ENCODE data around the gene TPGS1. TPM values are rescaled to one million over a fixed set of nuclear protein-coding genes. Genes with fewer than 3 reads are reported as not detected.

The TPGS1 gene
- total and polyA plus RNA-seq, 4 donors, result 17.4 to 33.0 (median 19.7) TPM

DNA sequence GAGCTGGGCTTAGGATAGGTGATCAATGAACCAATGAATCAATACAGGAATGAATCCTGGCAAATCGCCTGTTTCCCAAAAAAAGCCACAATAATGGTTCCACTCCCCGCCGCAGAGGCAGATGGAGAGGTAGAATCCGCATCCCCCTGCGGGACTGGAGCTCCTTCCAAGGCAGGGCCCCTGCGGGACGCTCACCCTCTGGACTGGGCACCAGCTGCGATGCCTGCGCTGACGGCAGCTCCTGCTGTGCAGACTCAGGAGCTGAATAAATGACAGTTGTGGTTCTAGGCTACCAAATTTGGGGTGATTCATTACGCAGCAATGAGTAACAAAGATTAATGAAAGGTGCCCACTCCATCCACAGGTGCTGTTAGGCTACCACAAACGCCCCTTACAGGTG lies 15.4 kb downstream of the TPGS1 start:
- H3K36me3 ChIP-seq (ENCODE audit: control insufficient read depth in 1 of 2, insufficient read depth in 2 of 2, low read length in 1 of 2), result no peaks in the 10 kb centered on the region
- H3K27me3 ChIP-seq (ENCODE audit: control insufficient read depth in 1 of 2, insufficient read depth in 2 of 2, low read length in 1 of 2), result no peaks in the 10 kb centered on the region
- no peaks in the 10 kb centered on the region for H3K9me3 ChIP-seq (ENCODE audit: control insufficient read depth, low read length)
- intact Hi-C loops (cut with DNase I), result no loop called here
- WGBS, 2 donors, result 95% methylated on average over 12 of the region's 12 CpGs
- H3K27ac ChIP-seq (ENCODE audit: low read depth in 1 of 2, low read length in 2 of 2), result no peak overlapping the region
- ATAC-seq (ENCODE audit: low FRiP score) (no peak), DNase-seq (no peak)
- no peaks in the 10 kb centered on the region for H3K4me1 ChIP-seq (ENCODE audit: control insufficient read depth in 1 of 2, insufficient read depth in 2 of 2, low read length in 2 of 2)
- no peak overlapping the region for H3K4me3 ChIP-seq (ENCODE audit: low read length in 2 of 2)

DNA sequence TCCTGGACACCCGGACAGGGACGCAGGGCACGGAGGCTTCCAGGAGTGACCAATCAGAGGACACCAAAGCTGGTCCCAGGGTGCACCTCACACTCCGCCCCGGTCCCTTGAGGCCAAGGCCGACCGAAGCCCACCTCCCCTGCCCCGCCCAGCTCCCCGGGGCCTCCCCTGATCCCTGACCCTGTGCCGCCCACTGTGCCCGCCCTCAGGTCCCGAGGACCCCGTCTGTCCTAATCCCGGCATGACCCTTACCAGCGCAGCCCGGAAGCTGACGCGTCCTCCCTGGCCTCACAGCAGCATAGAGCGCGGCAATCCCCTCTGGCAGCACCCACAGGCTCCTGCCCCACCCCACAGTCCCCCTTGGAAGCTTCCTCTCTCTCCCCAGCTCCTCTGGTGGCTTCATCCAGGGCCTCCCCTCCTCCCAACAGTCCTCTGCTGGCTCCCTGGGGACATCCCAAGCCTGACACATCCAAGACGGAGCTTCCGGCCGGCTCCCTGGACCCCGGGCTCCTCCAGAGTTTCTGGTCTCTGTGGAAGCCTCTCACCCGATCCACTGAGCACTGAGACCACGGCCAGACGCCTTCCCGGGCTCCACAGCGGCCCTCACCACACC lies 16.9 kb downstream of the TPGS1 start:
- ATAC-seq (ENCODE audit: low FRiP score) (peak; percentile 19), DNase-seq (no peak)
- H3K27me3 ChIP-seq (ENCODE audit: control insufficient read depth in 1 of 2, insufficient read depth in 2 of 2, low read length in 1 of 2), result no peaks in the 10 kb centered on the region
- H3K36me3 ChIP-seq (ENCODE audit: control insufficient read depth in 1 of 2, insufficient read depth in 2 of 2, low read length in 1 of 2), result no peaks in the 10 kb centered on the region
- no peak overlapping the region for H3K4me3 ChIP-seq (ENCODE audit: low read length in 2 of 2)
- H3K9me3 ChIP-seq (ENCODE audit: control insufficient read depth, low read length), result no peaks in the 10 kb centered on the region
- 51 to 59% methylated on average over 29 of the region's 29 CpGs for WGBS, 2 donors
- intact Hi-C loops (cut with DNase I), result no loop called here
- H3K4me1 ChIP-seq (ENCODE audit: control insufficient read depth in 1 of 2, insufficient read depth in 2 of 2, low read length in 2 of 2), result no peaks in the 10 kb centered on the region
- no peak overlapping the region for H3K27ac ChIP-seq (ENCODE audit: low read depth in 1 of 2, low read length in 2 of 2)

DNA sequence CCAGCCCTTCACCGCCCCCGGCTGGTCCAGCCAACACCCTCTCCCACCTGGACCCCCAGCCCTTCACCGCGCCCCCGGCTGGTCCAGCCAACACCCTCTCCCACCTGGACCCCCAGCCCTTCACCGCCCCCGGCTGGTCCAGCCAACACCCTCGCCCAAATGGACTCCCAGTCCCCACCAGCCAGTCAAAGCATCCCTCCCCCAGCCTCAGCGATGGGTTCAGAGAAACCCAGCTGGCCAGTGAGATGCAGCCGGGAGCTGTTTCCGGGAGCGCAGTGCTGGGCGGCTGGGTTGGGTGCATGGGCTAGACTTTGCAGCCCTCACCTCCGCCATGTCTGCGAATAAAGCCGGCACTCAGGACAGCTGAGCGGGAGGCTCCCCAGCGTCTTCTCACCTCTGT lies 17.7 kb downstream of the TPGS1 start:
- Histone ChIP-seq H3K9me3 (ENCODE audit: control insufficient read depth, low read length) (no peaks in the 10 kb centered on the region), H3K36me3 (ENCODE audit: control insufficient read depth in 1 of 2, insufficient read depth in 2 of 2, low read length in 1 of 2) (no peaks in the 10 kb centered on the region), H3K27me3 (ENCODE audit: control insufficient read depth in 1 of 2, insufficient read depth in 2 of 2, low read length in 1 of 2) (no peaks in the 10 kb centered on the region), H3K4me3 (ENCODE audit: low read length in 2 of 2) (no peak overlapping the region), H3K4me1 (ENCODE audit: control insufficient read depth in 1 of 2, insufficient read depth in 2 of 2, low read length in 2 of 2) (no peaks in the 10 kb centered on the region), H3K27ac (ENCODE audit: low read depth in 1 of 2, low read length in 2 of 2) (no peak overlapping the region)
- DNase-seq, result no peak
- no peak for ATAC-seq (ENCODE audit: low FRiP score)
- 70 to 73% methylated on average over 18 of the region's 18 CpGs for WGBS, 2 donors
- intact Hi-C loops (cut with DNase I), result no loop called here

DNA sequence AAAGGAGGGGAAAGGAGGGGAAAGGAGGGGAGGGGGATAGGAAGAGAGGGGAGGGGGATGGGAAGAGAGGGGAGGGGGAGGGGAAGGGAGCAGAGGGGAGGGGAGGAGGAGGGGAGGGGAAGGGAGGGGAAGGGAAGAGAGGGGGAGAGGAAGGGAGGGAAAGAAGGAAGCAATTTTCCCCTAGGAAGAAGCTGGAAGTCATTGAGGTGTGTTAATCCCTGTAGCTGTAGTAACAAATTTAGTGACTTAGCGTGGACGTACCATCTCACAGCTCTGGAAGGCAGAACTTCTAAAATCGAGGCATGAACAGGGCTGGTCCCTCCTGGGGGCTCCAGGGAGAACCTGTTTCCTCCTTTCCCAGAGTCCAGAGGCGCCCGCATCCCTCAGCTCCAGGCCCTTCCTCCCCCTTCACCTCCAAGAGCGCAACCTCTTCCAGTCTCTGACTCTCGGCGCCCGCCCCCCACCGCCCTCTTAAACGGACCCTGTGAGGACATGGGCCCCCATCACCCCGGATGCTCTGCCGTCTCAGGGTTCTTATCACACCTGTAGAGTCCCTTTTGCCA lies 18.6 kb downstream of the TPGS1 start:
- H3K27me3 ChIP-seq (ENCODE audit: control insufficient read depth in 1 of 2, insufficient read depth in 2 of 2, low read length in 1 of 2), result no peaks in the 10 kb centered on the region
- DNase-seq (no peak), ATAC-seq (ENCODE audit: low FRiP score) (no peak)
- no peaks in the 10 kb centered on the region for H3K4me1 ChIP-seq (ENCODE audit: control insufficient read depth in 1 of 2, insufficient read depth in 2 of 2, low read length in 2 of 2)
- 43 to 44% methylated on average over 13 of the region's 13 CpGs for WGBS, 2 donors
- intact Hi-C loops (cut with DNase I), result no loop called here
- H3K36me3 ChIP-seq (ENCODE audit: control insufficient read depth in 1 of 2, insufficient read depth in 2 of 2, low read length in 1 of 2), result no peaks in the 10 kb centered on the region
- H3K27ac ChIP-seq (ENCODE audit: low read depth in 1 of 2, low read length in 2 of 2), result no peak overlapping the region
- H3K9me3 ChIP-seq (ENCODE audit: control insufficient read depth, low read length), result no peaks in the 10 kb centered on the region
- no peak overlapping the region for H3K4me3 ChIP-seq (ENCODE audit: low read length in 2 of 2)

DNA sequence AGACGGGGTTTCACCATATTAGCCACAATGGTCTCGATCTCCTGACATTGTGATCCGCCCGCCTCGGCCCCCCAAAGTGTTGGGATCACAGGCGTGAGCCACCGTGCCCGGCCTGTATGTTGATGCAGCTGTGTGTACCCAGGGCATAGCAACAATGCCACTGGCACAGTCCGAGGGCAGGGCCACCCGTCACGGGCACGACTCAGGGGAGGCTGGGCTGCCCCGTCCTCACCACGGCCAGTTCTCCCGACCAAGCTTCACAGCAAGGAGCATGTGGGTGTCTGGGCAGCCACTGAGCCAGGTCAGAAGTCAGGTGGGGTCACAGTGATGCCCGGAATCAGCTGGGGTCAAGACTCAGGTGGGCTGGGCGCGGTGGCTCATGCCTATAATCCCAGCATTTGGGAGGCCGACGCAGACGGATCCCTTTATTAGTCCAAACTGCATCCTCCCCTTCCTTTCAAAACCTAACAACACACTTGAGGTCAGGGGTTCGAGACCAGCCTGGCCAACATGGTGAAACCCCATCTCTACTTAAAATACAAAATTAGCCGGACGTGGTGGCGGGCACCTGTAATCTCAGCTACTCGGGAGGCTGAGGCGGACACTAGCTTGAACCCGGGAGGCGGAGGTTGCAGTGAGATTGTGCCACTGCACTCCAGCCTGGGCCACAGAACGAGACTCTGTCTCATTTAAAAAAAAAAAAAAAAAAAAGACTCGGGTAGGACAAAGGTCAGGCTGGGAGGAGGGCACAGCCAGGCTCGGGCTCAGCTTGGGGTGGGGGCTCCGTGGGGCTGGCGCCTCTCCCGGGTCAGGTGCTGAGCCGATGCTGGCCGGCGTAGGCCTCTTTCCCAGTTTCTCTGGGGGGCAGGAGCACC lies 23.1 kb downstream of the TPGS1 start:
- Histone ChIP-seq H3K27me3 (ENCODE audit: control insufficient read depth in 1 of 2, insufficient read depth in 2 of 2, low read length in 1 of 2) (no peaks in the 10 kb centered on the region), H3K36me3 (ENCODE audit: control insufficient read depth in 1 of 2, insufficient read depth in 2 of 2, low read length in 1 of 2) (no peaks in the 10 kb centered on the region), H3K4me1 (ENCODE audit: control insufficient read depth in 1 of 2, insufficient read depth in 2 of 2, low read length in 2 of 2) (peaks cover 0 to 6% of the 10 kb centered on the region in 2 donors), H3K27ac (ENCODE audit: low read depth in 1 of 2, low read length in 2 of 2) (no peak overlapping the region), H3K4me3 (ENCODE audit: low read length in 2 of 2) (peak overlapping the region; percentile 85 to 89), H3K9me3 (ENCODE audit: control insufficient read depth, low read length) (no peaks in the 10 kb centered on the region)
- intact Hi-C loops (cut with DNase I), result no loop called here
- DNase-seq (no peak), ATAC-seq (ENCODE audit: low FRiP score) (no peak)
- WGBS, 2 donors, result 67 to 69% methylated on average over 33 to 38 of the region's 38 CpGs

DNA sequence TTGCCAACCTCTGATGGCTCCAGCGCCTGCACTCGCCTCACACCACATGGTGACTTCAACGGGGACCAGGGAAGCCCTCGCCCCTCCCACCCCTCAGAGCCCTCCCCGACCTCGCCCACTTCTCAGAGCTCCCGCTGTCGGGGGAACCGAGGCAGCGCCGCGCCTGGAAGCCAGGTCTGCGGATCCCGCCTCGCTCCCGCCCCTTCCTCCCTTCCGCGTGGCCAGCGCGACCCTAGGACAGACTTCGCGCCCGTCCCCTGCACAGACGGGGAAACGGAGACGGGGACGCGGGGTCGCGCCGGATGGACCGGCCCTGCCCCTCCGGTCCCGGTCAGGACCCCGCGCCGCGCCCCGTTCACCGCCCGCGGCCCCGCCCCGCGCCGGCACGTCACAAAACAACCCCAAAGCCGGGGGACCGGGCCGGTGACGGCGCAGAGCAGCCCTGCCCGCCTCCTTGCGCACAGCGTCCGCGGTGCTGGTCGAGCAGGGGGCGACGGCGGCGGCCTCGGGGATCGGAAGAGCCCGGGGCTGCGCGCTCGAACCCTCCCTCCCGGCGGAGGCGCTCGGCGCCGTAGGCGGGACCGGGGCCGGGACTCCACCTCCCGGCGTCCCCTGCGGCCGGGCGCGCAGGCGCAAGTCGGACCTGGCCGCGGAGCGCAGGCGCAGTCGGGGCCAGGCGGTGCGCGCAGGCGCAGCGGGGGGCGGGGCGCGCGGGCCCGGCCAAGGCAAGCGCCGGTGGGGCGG lies 23.9 kb downstream of the TPGS1 start:
- DNase-seq, result peak; percentile 87 to 94
- intact Hi-C loops (cut with DNase I), result no loop called here
- WGBS, 2 donors, result 0 to 1% methylated on average over 66 to 103 of the region's 103 CpGs

DNA sequence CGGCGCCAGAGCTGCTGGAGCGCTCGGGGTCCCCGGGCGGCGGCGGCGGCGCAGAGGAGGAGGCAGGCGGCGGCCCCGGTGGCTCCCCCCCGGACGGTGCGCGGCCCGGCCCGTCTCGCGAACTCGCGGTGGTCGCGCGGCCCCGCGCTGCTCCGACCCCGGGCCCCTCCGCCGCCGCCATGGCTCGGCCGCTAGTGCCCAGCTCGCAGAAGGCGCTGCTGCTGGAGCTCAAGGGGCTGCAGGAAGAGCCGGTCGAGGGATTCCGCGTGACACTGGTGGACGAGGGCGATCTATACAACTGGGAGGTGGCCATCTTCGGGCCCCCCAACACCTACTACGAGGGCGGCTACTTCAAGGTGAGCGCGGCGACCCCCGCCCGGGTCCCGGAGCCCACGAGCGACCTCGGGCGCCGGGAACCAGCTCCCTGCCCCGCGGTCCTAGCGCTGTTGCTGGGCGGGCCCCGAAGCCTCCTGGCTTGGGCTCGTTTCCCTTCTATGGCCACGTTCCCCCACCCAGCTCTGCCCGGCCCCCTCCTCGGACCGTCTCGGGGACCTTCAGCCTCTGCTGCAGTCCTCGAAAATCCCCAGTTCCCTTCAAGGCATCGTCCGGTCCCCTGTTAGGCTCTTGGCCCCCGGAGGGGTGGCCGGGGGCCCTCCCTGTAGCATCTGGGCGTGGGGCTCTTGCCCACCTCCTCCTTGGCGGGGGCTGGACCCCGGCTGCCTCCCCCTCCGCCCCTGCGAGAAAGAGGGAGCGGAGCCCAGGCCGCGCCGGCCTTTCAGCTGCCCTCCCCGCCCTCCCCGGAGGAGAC lies 24.7 kb downstream of the TPGS1 start, which contains the start of gene CDC34:
Gene CDC34 (plus strand): TSS at position 8 of the 808 bp plus-strand sequence. CDS start 172 bp downstream, at position 180.
- Histone ChIP-seq H3K4me3 (ENCODE audit: low read length in 2 of 2) (peak within 1 kb of the TSS; percentile 85 to 89), H3K27me3 (ENCODE audit: control insufficient read depth in 1 of 2, insufficient read depth in 2 of 2, low read length in 1 of 2) (no peaks in the 10 kb centered on the region), H3K27ac (ENCODE audit: low read depth in 1 of 2, low read length in 2 of 2) (peak within 1 kb of the TSS; percentile 24 to 53), H3K9me3 (ENCODE audit: control insufficient read depth, low read length) (no peaks in the 10 kb centered on the region), H3K36me3 (ENCODE audit: control insufficient read depth in 1 of 2, insufficient read depth in 2 of 2, low read length in 1 of 2) (peaks cover 0 to 8% of the 10 kb centered on the region in 2 donors), H3K4me1 (ENCODE audit: control insufficient read depth in 1 of 2, insufficient read depth in 2 of 2, low read length in 2 of 2) (peaks cover 0 to 6% of the 10 kb centered on the region in 2 donors)
- DNase-seq, result peak in 1 of 2 donors; percentile 79
- WGBS, 2 donors, result 0% methylated on average over 45 to 84 of the region's 84 CpGs
- intact Hi-C loops (cut with DNase I), result no loop called here
- ATAC-seq (ENCODE audit: low FRiP score), result peak; percentile 1

More for the DNA sequence above, 23.9 kb downstream of the TPGS1 start:
- H3K27ac ChIP-seq (ENCODE audit: low read depth in 1 of 2, low read length in 2 of 2), result peak overlapping the region; percentile 24 to 53
- H3K4me1 ChIP-seq (ENCODE audit: control insufficient read depth in 1 of 2, insufficient read depth in 2 of 2, low read length in 2 of 2), result peaks cover 0 to 6% of the 10 kb centered on the region in 2 donors
- H3K27me3 ChIP-seq (ENCODE audit: control insufficient read depth in 1 of 2, insufficient read depth in 2 of 2, low read length in 1 of 2), result no peaks in the 10 kb centered on the region
- peak overlapping the region; percentile 85 to 89 for H3K4me3 ChIP-seq (ENCODE audit: low read length in 2 of 2)
- ATAC-seq (ENCODE audit: low FRiP score), result peak; percentile 88
- no peaks in the 10 kb centered on the region for H3K9me3 ChIP-seq (ENCODE audit: control insufficient read depth, low read length)
- H3K36me3 ChIP-seq (ENCODE audit: control insufficient read depth in 1 of 2, insufficient read depth in 2 of 2, low read length in 1 of 2), result peaks cover 0 to 1% of the 10 kb centered on the region in 2 donors

Measured in aorta (tissue), 5 donors.